Stomach smooth muscle (tissue), 2 donors: Measurements from ENCODE around the gene SFTA2.
A peak's percentile ranks its signal among the peaks of the same experiment; 100 is the strongest.

ENCODE experiments used
- H3K27ac ChIP-seq: one replicate; pipeline ENCODE4 v1.7.0; 2013; ENCODE audit warnings: mild to moderate bottlenecking, low read length, inconsistent platforms
- H3K27me3 ChIP-seq, 2 donors: one replicate each; pipeline ENCODE4 v1.7.0; 2013; ENCODE audit warnings: low read length in 2 of 2; ENCODE audit not compliant: insufficient read depth in 2 of 2, control insufficient read depth in 1 of 2
- H3K36me3 ChIP-seq, 2 donors: one replicate each; pipeline ENCODE4 v1.7.0; 2013; ENCODE audit warnings: low read length in 2 of 2; ENCODE audit not compliant: control insufficient read depth in 2 of 2, insufficient read depth in 2 of 2
- H3K4me1 ChIP-seq: one replicate; pipeline ENCODE4 v1.7.0; 2013; ENCODE audit warnings: low read length; ENCODE audit not compliant: control insufficient read depth, insufficient read depth
- H3K4me3 ChIP-seq, 2 donors: one replicate each; pipeline ENCODE4 v1.7.0; 2013; ENCODE audit warnings: low read length in 2 of 2
- H3K9ac ChIP-seq, 2 donors: one replicate each; pipeline ENCODE4 v1.7.0; 2013; ENCODE audit warnings: low read length in 2 of 2, mild to moderate bottlenecking in 1 of 2
- H3K9me3 ChIP-seq, 2 donors: one replicate each; pipeline ENCODE4 v1.7.0; 2013; ENCODE audit warnings: low read length in 2 of 2; ENCODE audit not compliant: control insufficient read depth in 2 of 2
- donor health status: healthy.
- donor health status: Pancreatic carcinoma.

The SFTA2 gene

DNA sequence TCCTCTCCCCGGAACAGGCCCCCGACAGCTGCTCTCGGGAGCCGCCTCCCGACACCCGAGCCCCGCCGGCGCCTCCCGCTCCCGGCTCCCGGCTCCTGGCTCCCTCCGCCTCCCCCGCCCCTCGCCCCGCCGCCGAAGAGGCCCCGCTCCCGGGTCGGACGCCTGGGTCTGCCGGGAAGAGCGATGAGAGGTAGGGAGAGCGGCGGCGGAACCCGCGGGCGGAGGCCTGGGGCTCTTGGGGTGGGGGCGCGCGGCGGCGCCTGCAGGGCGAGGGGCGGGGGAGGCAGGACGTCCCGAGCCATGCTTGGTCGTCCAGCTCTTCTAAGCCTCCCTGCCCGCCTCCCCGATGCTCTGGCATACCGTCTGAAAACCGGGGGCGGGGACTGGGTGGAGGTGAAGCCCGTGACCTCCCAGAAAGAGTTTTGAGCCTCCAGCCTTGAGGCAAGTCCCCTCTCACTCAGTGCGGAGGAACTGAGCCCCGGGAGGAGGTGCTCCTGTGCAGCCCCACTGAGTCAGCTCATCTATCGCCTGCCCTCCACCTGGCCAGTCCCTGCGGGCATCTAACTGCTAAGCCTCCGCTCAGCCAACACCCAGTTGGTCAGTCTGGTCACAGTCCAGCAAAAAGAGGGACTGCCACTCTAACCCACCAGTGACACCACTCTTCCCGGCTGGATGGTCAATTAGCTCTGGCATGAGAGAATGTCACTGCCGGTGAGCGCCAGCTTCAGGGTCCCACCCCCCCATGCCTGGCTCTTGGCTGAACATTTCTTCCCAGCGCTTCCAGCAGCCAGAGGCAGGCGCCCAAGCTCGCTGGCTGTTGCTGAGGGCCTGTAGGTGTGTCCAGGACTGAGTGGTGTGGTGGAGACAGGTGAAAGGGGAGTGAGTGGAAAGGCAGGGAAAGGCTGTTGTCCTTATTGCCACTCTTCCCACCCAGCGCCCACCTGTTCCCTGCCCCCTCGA is 47.2 kb downstream of the SFTA2 start:
- peak overlapping the region; percentile 78 for H3K27ac ChIP-seq
- peaks cover 39% of the 10 kb centered on the region for H3K4me1 ChIP-seq
- H3K36me3 ChIP-seq: peaks cover 3 to 5% of the 10 kb centered on the region in 2 donors
- no peaks in the 10 kb centered on the region for H3K9me3 ChIP-seq
- H3K9ac ChIP-seq: peak overlapping the region; percentile 80 to 82
- no peaks in the 10 kb centered on the region for H3K27me3 ChIP-seq
- peak overlapping the region; percentile 88 to 94 for H3K4me3 ChIP-seq

GRCh38 chr6:30883685-30884520 is 48.1 kb downstream of the SFTA2 start, which contains the start of gene DDR1:
TSS of gene DDR1 (plus strand) at chr6:30884519. CDS start at chr6:30888730, 4,211 bp downstream.
- Histone ChIP-seq H3K9me3 (no peaks in the 10 kb centered on the region), H3K9ac (peak within 1 kb of the TSS; percentile 80 to 82), H3K36me3 (peaks cover 0 to 3% of the 10 kb centered on the region in 2 donors), H3K27ac (peak within 1 kb of the TSS; percentile 87), H3K4me3 (peak within 1 kb of the TSS; percentile 88 to 94), H3K27me3 (no peaks in the 10 kb centered on the region), H3K4me1 (peaks cover 37% of the 10 kb centered on the region)

GRCh38 chr6:30882759-30883684 is 48.9 kb downstream of the SFTA2 start:
- Histone ChIP-seq H3K27ac (peak overlapping the region; percentile 87), H3K4me1 (peaks cover 42% of the 10 kb centered on the region)

DNA sequence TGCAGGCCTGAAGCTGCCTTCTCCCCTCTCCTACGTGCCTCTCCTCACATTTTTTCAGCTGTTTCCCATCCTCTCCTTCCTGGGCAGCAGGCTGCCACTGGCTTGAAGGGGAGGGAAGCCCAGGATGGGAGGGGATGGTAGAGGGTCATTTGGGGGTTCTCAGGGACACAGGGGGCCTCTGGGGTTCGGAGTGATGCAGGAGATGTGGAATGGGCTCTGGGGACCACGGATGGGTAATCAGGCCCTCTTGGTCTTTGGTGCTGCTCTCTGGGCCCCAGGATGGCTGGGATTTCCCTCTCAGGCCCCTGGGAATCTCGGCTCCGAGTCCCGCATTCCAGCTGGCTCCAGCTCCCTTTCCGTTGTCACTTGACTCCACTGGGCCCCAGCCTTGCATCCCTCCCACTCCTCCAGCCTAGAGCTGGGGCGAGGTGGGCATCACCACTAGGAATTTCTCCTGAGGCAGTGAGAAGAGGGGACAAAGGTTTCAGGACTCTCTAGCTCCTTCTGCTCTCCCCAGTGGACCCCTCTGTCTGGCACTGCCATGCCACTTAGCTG is 49.7 kb downstream of the SFTA2 start:
- H3K9me3 ChIP-seq: no peaks in the 10 kb centered on the region
- H3K4me3 ChIP-seq: no peak overlapping the region
- H3K27me3 ChIP-seq: no peaks in the 10 kb centered on the region
- peak overlapping the region in 1 of 2 donors; percentile 11 for H3K9ac ChIP-seq
- no peaks in the 10 kb centered on the region for H3K36me3 ChIP-seq
- H3K27ac ChIP-seq: peak overlapping the region; percentile 87
- peaks cover 49% of the 10 kb centered on the region for H3K4me1 ChIP-seq

More at GRCh38 chr6:30882759-30883684, 48.9 kb downstream of the SFTA2 start:
- no peaks in the 10 kb centered on the region for H3K27me3 ChIP-seq
- peak overlapping the region; percentile 47 to 64 for H3K9ac ChIP-seq
- peak overlapping the region in 1 of 2 donors; percentile 88 for H3K4me3 ChIP-seq
- H3K9me3 ChIP-seq: no peaks in the 10 kb centered on the region
- H3K36me3 ChIP-seq: no peaks in the 10 kb centered on the region

DNA sequence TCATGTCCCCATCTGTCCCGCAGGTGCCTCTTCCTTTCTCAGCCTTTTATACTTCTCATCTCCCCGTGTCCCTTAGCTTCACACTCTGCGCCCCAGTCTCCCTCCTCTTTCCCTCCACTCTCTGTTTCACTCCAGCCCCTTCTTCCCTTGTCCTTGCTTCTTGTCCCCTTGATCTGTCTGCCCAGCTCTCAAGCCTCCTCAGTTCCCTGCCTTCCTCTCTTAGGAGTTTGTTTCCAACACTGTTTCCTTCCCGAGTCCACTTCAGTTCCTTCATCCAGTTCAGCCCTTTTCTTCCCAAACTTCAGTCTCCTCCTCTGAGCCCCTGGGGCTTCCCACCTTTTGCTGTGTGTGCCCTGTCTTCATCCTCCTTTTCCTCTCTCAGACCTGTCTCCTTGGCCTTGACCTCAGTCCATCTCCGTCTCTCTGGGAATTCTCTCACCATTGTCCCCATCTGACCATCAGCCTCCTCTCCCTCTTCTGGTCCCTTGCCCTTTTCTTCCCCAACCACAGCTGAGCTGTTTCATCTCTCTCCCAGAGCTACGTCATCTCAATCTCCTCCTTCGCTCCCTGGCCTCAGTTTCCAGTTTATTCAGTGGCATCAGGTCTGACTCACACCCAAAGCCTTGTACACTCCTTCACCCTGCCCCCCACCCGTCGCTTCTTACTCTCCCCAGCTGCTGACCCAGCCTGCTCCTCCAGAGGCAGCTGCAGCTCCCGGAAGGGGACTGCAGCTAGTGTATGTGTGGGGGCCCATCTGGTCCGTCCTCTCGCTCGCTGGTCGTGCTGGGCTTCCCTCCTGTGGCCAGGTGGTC is 50.4 kb downstream of the SFTA2 start:
- Histone ChIP-seq H3K27me3 (no peaks in the 10 kb centered on the region), H3K9me3 (no peaks in the 10 kb centered on the region), H3K4me1 (peaks cover 47% of the 10 kb centered on the region), H3K4me3 (no peak overlapping the region), H3K36me3 (no peaks in the 10 kb centered on the region), H3K27ac (peak overlapping the region; percentile 87), H3K9ac (peak overlapping the region in 1 of 2 donors; percentile 4)
